HG03159 (cell line): ENCODE data around the gene DDX1.
"Not testable (repeated sequence)": the region's sequence is repeated elsewhere in the genome, so short reads cannot be mapped to it uniquely, and the experiment has no call there.

Experiments
- ATAC-seq: cut with Tn5 transposase; IDR thresholded peaks from one replicate; pipeline ENCODE4 v1.9.1; 2021; ENCODE audit warnings: mild to moderate bottlenecking, moderate library complexity; ENCODE audit not compliant: unreplicated experiment

DDX1 gene

DNA sequence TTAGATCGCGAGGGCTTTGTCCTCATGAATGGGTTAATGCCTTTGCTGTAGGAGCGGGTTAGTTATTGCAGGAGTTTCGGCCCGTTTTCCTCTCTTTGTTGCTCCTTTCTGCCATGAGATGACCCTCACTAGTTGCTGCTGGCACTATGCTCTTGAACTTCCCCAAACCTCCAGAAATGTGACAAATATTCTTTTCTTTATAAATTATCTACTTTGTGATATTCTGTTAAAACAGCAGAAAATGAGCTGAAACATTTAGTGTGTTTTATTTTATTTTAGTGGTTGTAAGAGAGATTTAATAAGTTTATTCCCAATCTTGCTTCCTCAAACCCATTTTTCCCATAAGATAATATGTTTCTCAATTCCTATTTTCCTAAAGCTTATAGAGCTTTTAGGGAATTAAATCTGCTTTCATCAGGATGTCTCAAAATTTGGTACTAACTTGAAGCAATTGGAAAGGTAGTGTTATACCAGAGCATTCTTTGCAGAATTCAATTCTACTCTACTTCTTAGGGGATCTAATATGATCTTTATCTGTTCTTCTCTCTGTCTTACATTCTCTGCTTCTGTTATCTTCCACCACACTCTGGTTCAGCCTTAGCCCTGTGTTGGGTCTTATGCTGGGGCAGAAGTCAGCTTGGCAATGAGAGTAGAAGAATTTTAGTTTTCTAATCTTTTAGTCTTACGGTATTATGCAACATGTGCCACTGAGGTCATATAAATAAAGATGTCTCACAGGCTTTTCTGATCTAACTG, 23.1 kb downstream of the DDX1 start:
- no peak for ATAC-seq

DNA sequence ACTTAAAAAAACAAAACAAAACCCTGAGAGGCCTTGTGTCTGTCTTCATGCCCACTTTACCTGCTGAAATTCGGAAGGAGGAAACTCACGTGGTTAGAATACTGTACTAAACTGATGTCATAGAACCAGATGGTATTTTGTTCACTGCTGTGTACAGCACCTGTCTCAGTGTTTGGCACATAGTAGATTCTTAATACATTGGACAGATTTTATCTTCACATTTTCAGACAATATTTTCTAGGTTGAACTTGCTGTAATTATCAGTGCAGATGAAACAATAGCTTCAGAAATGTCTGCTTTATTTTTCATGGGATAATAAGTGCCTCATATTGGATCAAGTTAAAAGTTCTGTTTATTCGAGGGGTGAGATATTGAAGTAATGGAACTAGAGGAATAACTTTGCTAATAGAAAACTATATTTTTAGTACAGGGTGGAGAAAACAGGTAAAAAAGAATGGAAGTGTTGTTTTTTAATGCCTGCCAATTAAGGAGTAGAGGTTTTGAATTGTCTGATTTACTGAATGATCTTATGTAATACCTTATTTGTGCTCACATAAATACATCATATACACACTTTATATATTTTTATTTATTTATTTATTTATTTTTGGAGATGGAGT, 23.7 kb downstream of the DDX1 start:
- ATAC-seq = no peak

DNA sequence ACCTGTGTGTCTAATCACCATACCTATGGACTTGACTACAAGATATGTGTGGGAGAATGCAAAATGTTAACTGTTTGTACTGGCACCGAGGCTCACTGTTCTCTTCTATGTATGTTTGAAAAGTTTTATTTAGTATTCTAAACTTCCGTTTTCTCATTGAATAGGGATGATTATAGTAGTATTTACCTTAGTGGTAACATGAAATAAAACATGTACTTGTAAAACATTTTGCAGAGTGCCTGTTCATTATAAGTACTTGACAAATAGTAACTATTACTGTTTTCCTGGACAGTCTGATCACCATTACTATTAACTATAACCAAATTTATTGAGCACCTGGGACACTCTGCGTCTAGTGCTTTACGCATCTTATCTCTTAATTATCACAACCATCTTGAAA, 24.8 kb downstream of the DDX1 start:
- ATAC-seq = no peak

DNA sequence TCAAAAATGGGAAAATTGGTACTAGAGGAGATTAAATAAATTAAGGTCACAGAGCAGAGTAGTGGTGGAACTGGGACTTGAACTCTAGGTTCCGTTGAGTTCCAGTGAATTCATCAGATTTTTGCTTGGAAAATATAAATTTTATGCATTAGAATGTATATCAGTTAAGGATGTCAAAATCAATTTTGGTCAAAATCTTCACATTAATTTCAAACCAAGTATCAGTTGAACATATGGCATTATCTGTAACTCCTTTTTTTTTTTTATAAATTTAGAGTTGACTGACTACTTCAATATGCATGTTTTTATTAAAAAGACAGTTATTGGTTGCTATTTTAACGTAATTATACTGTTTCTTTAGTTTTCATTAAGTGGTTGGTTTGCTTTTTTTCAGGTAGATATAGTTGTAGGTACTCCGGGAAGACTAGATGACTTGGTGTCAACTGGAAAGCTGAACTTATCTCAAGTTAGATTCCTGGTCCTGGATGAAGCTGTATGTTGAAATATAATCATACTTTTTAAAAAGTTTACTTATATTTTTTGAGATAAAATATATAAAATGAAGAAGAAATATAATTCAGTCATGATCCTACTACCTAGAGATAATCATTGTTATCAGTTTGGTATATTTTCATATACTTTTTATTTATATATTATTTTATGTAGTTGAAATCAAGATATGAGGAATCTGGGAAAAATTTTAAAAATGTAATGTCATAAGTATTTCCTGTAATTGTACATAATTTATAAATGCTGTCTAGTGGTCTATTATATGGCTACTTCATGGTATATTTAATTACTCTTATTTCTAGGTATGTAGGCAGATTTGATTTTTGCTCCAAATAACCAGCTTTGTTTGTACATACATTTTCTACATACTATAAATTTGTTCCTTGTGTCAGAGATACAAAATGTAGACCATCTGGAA, 25.4 kb downstream of the DDX1 start:
- no peak for ATAC-seq

DNA sequence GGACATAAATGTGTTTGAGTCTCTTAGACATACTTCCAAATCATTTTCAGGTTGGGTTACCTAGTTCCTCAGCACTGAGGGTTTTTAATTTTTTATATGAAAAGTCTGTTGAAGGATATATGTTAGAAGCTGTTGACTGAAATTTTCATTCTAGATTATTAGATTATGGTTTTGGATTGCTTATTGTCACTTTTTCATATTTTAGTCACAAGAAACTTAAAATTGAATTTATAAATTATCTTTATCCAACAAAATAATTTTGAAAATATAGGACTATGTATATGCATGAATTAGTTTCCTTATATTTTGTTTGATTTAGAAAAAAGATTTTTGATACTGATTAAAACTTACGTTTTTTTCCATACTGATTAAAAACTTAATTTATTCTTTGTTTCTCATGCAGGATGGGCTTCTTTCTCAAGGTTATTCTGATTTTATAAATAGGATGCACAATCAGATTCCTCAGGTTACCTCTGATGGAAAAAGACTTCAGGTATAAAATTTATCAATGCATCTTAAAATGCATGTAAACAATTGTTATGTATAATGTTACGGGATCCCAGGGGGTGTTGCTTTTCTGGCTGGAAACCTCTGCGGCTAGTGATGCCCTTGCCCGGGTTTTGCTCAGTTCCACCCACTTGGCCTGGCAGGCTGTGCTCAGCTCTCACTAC, 26.2 kb downstream of the DDX1 start:
- ATAC-seq = no peak

DNA sequence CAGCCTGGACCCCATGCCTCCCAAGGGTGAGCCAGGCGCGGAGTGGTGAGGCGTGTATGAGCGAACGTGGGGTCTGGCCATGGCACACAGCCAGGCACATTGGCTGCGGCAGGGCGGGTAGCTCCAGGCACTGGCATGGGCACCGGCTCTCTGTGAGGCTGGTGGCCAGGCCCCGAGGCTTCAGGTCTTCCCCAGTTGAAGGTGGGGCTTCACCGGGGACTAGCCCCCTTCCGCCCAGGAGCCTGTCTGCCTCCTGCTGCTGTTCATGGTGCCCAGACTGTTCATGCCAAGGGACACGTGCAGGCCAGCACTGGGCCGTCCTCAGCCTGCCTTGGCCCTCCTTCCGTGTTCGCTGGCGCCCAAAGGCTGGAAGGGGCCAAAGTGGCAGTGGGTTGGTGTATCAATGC, 26.8 kb downstream of the DDX1 start:
- ATAC-seq = no peak

DNA sequence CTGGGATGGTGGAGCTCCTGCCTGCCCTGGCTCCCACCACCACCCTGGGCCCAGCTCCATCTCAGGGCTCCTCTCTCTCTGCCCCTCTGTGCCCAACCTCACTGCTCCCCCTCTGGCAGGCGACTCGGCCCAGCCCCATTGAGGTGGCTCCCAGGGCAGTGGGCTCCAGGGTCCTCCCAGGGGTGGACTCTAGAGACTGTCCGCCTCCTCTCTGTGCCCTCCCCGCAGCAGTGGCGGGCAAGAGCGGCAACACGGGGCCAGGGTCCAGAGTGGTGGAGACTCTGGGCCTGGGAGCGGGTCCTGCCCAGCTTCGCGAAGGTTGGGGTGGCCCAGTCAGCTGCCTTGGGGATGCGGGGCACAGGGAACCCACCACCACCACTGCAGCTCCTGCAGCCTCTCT, 27.4 kb downstream of the DDX1 start:
- no peak for ATAC-seq

DNA sequence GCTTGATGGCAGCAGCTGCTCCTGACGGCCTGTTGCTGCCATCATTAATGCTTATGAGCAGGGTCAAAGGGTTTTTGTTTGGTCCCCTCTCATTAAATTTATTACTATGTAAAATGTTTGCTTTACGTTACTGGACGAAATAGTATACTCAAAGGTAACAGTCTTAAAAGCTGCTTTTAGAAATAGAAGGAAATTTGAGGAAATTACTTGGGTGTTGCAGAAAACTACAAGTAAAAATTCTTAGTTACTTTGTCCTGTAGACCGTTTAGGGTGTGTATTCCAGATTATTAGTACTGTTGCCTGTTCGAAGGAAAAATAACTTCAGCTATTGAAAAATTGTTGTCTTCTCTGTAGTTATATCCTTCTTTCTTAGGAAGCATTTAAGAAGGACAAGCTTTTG, 27.8 kb downstream of the DDX1 start:
- ATAC-seq = no peak

DNA sequence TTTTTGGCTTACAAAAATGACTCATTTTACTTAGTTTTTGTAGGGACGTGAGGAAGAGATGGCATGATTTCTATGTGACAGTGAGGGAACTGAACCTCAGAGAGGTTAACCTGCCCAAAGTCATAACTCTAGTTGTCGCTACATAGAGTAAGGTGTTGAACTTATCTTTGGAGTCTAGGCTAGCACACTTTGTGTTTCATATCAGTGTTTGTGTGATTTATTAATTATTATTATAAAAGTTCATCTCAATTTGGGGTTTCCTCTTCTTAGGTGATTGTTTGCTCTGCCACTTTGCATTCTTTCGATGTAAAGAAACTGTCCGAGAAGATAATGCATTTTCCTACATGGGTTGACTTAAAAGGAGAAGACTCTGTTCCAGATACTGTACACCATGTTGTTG, 28.3 kb downstream of the DDX1 start:
- ATAC-seq = no peak

DNA sequence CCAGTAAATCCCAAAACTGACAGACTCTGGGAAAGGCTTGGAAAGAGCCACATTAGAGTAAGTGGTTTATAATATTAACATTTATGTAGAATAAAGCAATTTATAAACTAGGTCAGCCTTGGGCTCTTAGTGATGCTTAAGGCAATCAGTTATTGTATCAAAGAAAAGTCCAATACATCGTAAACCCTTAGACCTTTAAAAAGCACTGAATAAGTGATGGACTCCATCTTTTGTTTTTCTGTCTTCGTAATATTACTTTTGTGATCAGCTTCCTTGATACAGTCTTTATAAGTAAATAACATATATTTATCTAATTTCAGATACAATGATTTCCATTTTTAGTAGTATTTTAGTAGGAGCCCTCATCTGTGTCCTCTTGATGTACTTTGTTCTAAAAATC, 28.7 kb downstream of the DDX1 start:
- no peak for ATAC-seq

DNA sequence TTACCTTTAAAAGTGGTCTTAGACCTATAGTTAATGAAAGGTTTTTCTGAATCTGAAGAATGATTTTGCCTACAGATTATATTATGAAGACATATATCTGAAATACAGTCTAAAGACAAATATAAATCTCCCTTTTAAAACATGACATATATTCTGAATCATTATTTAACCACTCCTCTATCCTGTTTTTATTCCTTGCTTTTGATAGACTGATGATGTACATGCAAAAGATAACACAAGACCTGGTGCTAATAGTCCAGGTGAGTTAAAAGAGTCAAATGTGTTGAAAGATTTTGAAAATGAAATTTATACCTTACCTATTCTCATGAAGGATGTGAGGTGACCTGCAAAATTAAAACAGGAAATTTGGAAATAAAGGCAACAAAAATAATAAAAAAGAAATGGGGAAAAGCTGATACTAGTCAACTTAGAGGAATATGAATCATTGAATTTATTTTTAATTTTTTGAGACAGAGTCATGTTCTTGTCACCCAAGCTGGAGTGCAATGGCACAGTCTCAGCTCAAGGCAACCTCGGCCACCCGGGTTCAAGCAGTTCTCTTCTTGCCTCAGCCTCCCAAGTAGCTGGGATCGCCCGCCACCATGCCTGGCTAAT, 29.3 kb downstream of the DDX1 start:
- no peak for ATAC-seq

DNA sequence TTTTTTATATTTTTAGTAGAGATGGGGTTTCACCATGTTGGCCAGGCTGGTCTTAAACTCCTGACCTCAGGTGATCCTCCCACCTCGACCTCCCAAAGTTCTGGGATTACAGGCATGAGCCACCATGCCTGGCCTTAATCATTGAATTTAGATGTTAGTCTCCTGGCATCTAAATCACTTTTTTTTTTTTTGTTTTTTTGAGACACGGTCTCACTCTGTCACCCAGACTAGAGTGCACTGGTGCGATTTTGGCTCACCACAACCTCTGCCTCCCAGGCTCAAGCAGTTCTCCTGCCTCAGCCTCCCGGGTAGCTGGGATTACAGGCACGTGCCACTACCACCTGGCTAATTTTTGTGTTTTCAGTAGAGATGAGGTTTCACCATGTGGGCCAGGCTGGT, 29.8 kb downstream of the DDX1 start:
- ATAC-seq = not testable (repeated sequence)

DNA sequence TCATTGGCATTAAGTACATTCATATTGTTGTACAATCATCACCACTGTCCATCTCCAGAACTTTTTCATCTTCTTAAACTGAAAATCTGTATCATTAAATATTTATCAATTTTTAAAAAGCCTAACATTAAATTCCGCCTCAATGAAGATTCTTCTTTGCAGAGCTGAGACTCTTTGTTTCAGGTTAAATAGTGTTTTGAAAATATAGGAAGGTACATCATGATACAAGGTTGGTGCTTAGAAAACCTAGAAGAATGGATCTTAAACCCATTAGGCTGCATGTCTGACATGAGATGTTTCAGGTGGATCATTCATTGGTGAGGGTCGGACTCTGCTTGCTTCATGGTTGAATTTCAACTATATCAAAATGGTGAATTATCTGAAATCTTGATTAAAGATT, 30.5 kb downstream of the DDX1 start:
- ATAC-seq = no peak

DNA sequence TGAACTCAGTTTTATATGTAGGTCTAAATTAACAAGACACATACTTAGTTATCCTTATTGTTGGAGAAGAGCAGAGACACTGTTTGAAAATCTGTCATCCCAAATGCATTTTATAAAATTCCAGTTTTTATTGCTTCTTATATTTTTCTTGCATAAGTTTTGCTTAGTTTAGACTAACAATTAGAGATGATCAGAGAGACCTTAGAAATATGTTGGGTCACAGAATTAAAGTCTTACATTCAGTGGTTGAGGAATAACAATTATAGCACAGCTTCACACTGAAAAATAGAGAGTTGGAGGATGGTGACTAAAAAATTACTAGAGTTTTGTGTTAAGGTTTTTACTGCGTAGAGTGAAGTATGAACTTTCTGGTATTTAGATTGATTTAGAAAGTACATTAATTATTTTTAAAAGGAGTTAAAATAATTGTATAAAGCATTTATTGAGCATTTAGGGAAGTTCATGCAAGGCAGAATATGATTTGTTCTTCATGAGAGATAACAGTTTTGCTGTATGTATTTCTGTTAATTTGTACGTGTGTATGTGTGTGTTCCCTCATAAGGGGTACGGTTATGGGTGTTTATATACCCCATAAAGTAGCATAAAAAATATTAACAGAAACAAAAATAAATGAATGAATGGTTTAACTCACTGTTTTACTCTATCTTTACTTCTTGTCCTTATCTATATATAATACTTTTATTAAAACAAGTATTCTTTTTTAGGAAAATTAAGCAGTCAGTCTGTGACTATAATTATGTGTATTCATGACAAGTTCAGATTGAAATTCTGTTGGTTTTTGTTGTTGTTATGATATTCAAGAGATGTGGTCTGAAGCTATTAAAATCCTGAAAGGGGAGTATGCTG, 31.2 kb downstream of the DDX1 start:
- ATAC-seq = no peak

DNA sequence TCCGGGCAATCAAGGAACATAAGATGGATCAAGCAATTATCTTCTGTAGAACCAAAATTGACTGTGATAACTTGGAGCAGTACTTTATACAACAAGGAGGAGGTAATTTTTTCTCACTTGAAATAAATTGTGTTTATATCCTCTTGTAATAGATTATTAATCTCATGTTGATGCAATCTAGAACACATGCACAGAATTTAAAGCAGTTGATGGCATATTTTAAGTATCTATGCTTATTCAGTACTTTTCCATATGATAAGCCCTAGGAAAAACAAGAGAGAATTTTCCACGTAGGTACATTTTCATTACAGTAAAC, 31.8 kb downstream of the DDX1 start:
- no peak for ATAC-seq

DNA sequence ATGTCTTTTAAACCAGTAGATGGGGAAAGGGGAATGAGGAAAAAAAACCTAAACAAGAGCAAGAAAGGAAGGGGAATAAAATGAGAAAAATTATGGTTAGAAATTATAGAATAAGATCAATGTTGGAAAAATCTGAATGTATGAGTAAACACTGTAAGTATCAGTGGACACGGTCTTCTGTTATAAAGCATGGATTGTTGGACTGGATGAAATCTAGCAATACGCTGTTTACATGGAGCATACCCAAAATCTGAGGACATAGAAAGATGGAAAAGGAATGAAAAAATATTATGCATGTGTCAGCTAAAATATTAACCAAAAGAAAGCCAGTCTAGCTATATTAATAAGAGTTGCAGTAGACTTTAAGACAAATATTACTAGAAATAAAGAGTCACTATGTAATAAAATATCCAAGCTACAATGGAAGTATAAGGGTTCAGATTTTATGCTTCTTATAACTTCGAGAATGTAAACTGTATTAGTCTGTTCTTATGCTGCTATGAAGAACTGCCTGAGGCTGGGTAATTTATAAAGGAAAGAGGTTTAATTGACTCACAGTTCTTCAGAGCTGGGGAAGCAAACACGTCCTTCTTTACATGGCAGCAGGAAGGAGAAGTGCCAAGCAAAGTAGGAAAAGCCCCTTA, 32.4 kb downstream of the DDX1 start:
- no peak for ATAC-seq

DNA sequence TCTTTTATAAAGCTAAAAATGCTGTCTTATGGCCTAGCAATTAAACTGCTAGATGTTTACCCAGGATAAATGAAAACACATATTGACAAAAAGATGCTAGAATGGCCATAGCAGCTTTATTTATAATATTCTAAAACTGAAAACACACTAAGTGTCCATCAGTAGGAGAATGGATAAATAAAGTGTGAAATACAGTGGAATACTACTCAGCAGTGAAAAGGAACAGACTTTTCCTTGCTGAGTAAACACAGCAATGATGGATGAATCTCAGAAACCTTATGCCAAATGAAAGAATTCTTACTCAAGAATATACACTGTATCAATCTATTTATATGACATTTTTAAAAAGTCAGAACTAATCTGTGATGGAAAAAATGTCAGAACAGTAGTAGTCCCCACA, 33.2 kb downstream of the DDX1 start:
- no peak for ATAC-seq

DNA sequence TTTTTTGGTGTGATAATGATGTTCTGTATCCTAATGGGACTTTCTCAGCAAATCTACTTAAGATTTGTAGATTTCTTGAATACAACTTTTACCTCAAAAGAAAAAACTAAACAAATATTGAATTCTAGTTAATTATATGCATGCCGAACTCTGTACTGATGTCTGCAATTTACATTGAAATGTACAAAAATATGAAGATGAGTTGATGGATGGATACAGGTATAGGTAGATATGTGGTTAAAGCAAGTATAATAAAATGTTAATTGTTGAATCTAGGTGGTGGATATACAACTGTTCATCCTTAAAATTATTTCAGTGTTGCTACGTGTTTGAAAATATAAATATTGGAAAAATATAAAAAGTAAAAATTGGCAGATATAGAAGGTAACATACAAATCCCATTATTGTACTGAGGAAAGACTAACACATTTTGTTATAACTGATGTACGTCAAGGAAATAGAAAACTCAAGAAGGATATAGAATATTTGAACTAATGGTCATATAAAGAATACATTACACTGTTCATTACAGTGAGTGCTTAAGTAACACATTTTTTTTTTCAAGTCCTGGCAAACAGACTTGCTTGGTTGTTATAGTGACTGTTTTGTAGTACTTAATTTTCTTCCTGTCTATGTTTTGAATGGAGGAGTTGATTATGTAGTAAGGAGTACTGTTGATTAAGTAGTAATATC, 33.8 kb downstream of the DDX1 start:
- no peak for ATAC-seq

DNA sequence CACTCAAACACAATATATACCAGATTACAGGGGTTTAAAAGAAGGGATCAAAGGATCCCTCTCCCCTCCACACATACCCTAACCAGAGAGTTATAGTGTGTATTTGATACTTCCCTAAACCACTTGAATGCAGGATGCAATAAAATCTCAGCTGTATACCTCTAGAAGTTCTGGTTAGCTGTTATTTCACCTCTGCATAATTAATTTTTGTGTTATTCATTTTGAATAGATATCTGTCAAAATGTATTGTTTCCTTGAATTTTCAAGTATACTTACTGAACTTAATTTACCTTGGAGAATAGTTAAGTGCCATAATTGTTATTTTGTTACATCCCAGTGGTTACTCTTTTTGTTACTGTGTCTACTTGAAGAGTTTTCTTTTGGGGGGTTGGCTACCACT, 34.5 kb downstream of the DDX1 start:
- no peak for ATAC-seq
